H9 (cell line): ENCODE results near the gene DNAH12. TPM values are rescaled to one million over a fixed set of nuclear protein-coding genes. Genes with fewer than 3 reads are reported as not detected.
"Not testable (repeated sequence)": the region's sequence is repeated elsewhere in the genome, so short reads cannot be mapped to it uniquely, and the experiment has no call there.

Experiments used
- DNase-seq: peaks from one replicate; pipeline ENCODE4 v3.0.0-alpha.2; 2017
- H2AFZ ChIP-seq: one replicate; pipeline ENCODE4 v1.6.1; 2013; ENCODE audit warnings: mild to moderate bottlenecking, low read length, control low read depth, moderate library complexity
- H2AK5ac ChIP-seq: 2 replicates; pipeline ENCODE4 v1.6.1; 2013; ENCODE audit warnings: low read length, control low read depth, mixed read lengths; ENCODE audit not compliant: insufficient read length
- H2BK120ac ChIP-seq: one replicate; pipeline ENCODE4 v1.6.1; 2013; ENCODE audit warnings: low read depth, mild to moderate bottlenecking, low read length, control low read depth, inconsistent platforms; ENCODE audit not compliant: poor library complexity, severe bottlenecking
- H2BK12ac ChIP-seq: 2 replicates; pipeline ENCODE4 v1.6.1; 2013; ENCODE audit warnings: low read length, control low read depth, mixed read lengths, low read depth; ENCODE audit not compliant: insufficient read length
- H2BK15ac ChIP-seq: 2 replicates; pipeline ENCODE4 v1.6.1; 2013; ENCODE audit warnings: low read depth, low read length, control low read depth
- H2BK20ac ChIP-seq: one replicate; pipeline ENCODE4 v1.6.1; 2013; ENCODE audit warnings: low read depth, mild to moderate bottlenecking, low read length, control low read depth, inconsistent platforms; ENCODE audit not compliant: poor library complexity, severe bottlenecking
- H2BK5ac ChIP-seq: 2 replicates; pipeline ENCODE4 v1.6.1; 2013; ENCODE audit warnings: low read length, control low read depth, mixed read lengths; ENCODE audit not compliant: insufficient read length
- H3K14ac ChIP-seq: 2 replicates; pipeline ENCODE4 v1.6.1; 2013; ENCODE audit warnings: low read length, control low read depth; ENCODE audit not compliant: insufficient read depth
- H3K18ac ChIP-seq: 2 replicates; pipeline ENCODE4 v1.6.1; 2013; ENCODE audit warnings: low read depth, mild to moderate bottlenecking, mixed read lengths, low read length, control low read depth; ENCODE audit not compliant: insufficient read length
- H3K23ac ChIP-seq: 2 replicates; pipeline ENCODE4 v1.6.1; 2013; ENCODE audit warnings: low read length, control low read depth, mixed read lengths, low read depth; ENCODE audit not compliant: insufficient read length
- H3K23me2 ChIP-seq: 2 replicates; pipeline ENCODE4 v1.6.1; 2013; ENCODE audit warnings: low read depth, mild to moderate bottlenecking, mixed read lengths, low read length, control low read depth; ENCODE audit not compliant: insufficient read length, poor library complexity, severe bottlenecking
- H3K27ac ChIP-seq: 2 replicates; pipeline ENCODE4 v1.5.1; 2013; ENCODE audit warnings: low read length, control low read depth, mixed read lengths, low read depth; ENCODE audit not compliant: insufficient read length
- H3K27me3 ChIP-seq: 2 replicates; pipeline ENCODE4 v1.6.1; 2013; ENCODE audit warnings: low read length, control low read depth, inconsistent platforms; ENCODE audit not compliant: insufficient read depth
- H3K4ac ChIP-seq: 2 replicates; pipeline ENCODE4 v1.6.1; 2013; ENCODE audit warnings: low read depth, mild to moderate bottlenecking, control low read depth, inconsistent platforms, low read length, moderate library complexity
- H3K4me1 ChIP-seq: 2 replicates; pipeline ENCODE4 v1.6.1; 2013; ENCODE audit warnings: low read length, control low read depth, inconsistent platforms; ENCODE audit not compliant: insufficient read depth
- H3K4me2 ChIP-seq: 2 replicates; pipeline ENCODE4 v1.6.1; 2013; ENCODE audit warnings: low read length, control low read depth, mixed read lengths; ENCODE audit not compliant: insufficient read length, insufficient read depth
- H3K56ac ChIP-seq: 2 replicates; pipeline ENCODE4 v1.6.1; 2013; ENCODE audit warnings: low read depth, mild to moderate bottlenecking, mixed read lengths, low read length, control low read depth; ENCODE audit not compliant: insufficient read length
- H3K79me1 ChIP-seq: 2 replicates; pipeline ENCODE4 v1.6.1; 2013; ENCODE audit warnings: low read depth, mild to moderate bottlenecking, moderate library complexity, low read length, control low read depth, inconsistent platforms; ENCODE audit not compliant: insufficient read depth, poor library complexity, severe bottlenecking
- H3K79me2 ChIP-seq: 2 replicates; pipeline ENCODE4 v1.6.1; 2013; ENCODE audit warnings: low read length, control low read depth, inconsistent platforms; ENCODE audit not compliant: insufficient read depth
- H3K9ac ChIP-seq: 2 replicates; pipeline ENCODE4 v1.6.1; 2013; ENCODE audit warnings: low read length, control low read depth, mixed read lengths; ENCODE audit not compliant: insufficient read length; ENCODE audit errors: extremely low read depth
- H3K9me3 ChIP-seq: one replicate; pipeline ENCODE4 v1.6.1; 2013; ENCODE audit warnings: low read depth, low read length, inconsistent platforms; ENCODE audit not compliant: control insufficient read depth
- H3T11ph ChIP-seq: one replicate; pipeline ENCODE4 v1.6.1; 2013; ENCODE audit warnings: mild to moderate bottlenecking, low read length, control low read depth, inconsistent platforms
- H4K20me1 ChIP-seq: one replicate; pipeline ENCODE4 v1.6.1; 2013; ENCODE audit not compliant: control insufficient read depth, insufficient read length, insufficient read depth
- H4K5ac ChIP-seq: 2 replicates; pipeline ENCODE4 v1.6.1; 2013; ENCODE audit warnings: low read depth, mild to moderate bottlenecking, mixed read lengths, low read length, control low read depth; ENCODE audit not compliant: insufficient read length
- H4K8ac ChIP-seq: replicated peaks from 2 replicates; pipeline ENCODE4 v1.6.1; 2013; ENCODE audit warnings: low read length, control low read depth, mixed read lengths, low read depth; ENCODE audit not compliant: insufficient read length
- H4K91ac ChIP-seq: 2 replicates; pipeline ENCODE4 v1.6.1; 2013; ENCODE audit warnings: low read depth, mild to moderate bottlenecking, moderate library complexity, mixed read lengths, low read length, control low read depth; ENCODE audit not compliant: insufficient read length
- H3K27ac Mint-ChIP-seq, 3 experiments: 2 replicates in 2 of 3; 3 replicates in 1 of 3; pipeline ENCODE4 v1.8.0; 2020 to 2021; ENCODE audit warnings: mixed read lengths in 3 of 3, mild to moderate bottlenecking in 1 of 3, moderate library complexity in 1 of 3
- H3K27me3 Mint-ChIP-seq: 2 replicates; pipeline ENCODE4 v1.8.0; 2021; ENCODE audit warnings: low read depth, mild to moderate bottlenecking, moderate library complexity, mixed read lengths
- H3K36me3 Mint-ChIP-seq, 3 experiments: 2 replicates in 2 of 3; 3 replicates in 1 of 3; pipeline ENCODE4 v1.8.0; 2020 to 2021; ENCODE audit warnings: low read depth in 3 of 3, mixed read lengths in 3 of 3; ENCODE audit not compliant: insufficient read depth in 1 of 3
- H3K4me1 Mint-ChIP-seq, 2 experiments: 2 replicates each; pipeline ENCODE4 v1.8.0; 2020; ENCODE audit warnings: mixed read lengths in 2 of 2
- H3K4me3 Mint-ChIP-seq, 2 experiments: 2 replicates in 1 of 2; 3 replicates in 1 of 2; pipeline ENCODE4 v1.8.0; 2020 to 2021; ENCODE audit warnings: mild to moderate bottlenecking in 2 of 2, mixed read lengths in 2 of 2, moderate library complexity in 1 of 2
- H3K9me3 Mint-ChIP-seq, 2 experiments: 2 replicates in 1 of 2; 3 replicates in 1 of 2; pipeline ENCODE4 v1.8.0; 2020; ENCODE audit warnings: mild to moderate bottlenecking in 2 of 2, mixed read lengths in 2 of 2, moderate library complexity in 1 of 2
- WGBS: extraction: QIAGEN DNeasy Blood & Tissue Kit; methylation state at CpG from one replicate; pipeline ENCODE4 v1.1.7; 2013; ENCODE audit warnings: missing lambda C conversion rate, low lambda C conversion rate, mixed read lengths; ENCODE audit not compliant: insufficient read length; ENCODE audit errors: extremely low coverage; 5-methylcytosine and 5-hydroxymethylcytosine counted together
- total RNA-seq: library from RNA; stranded (reverse); gene quantifications from 2 replicates; pipeline ENCODE4 v1.2.1, GENCODE V29; 2021

The DNAH12 gene
- total RNA-seq, 1 experiment from 2014 or later: not detected

GRCh38 chr3:57438460-57438859 is 105.7 kb downstream of the DNAH12 start:
- not testable (repeated sequence) for H4K20me1 ChIP-seq, DNase-seq, H3T11ph ChIP-seq, H2BK120ac ChIP-seq, H2AFZ ChIP-seq, H3K14ac ChIP-seq, H3K9ac ChIP-seq, H3K56ac ChIP-seq, H3K23me2 ChIP-seq, H3K27ac ChIP-seq, H3K4me1 Mint-ChIP-seq, H3K4me1 ChIP-seq, H2BK15ac ChIP-seq, H4K8ac ChIP-seq, H3K27me3 ChIP-seq, H3K27me3 Mint-ChIP-seq, H2BK5ac ChIP-seq, H3K9me3 Mint-ChIP-seq, H3K4me3 Mint-ChIP-seq, H2BK12ac ChIP-seq, H3K18ac ChIP-seq, H3K9me3 ChIP-seq, H2AK5ac ChIP-seq, H3K4me2 ChIP-seq, H3K27ac Mint-ChIP-seq, H4K5ac ChIP-seq, H4K91ac ChIP-seq, H3K23ac ChIP-seq, H3K36me3 Mint-ChIP-seq, H3K4ac ChIP-seq, H2BK20ac ChIP-seq, H3K79me1 ChIP-seq, H3K79me2 ChIP-seq
- WGBS: no CpG with 5 or more reads among the region's 7 CpGs
